C4-2B (cell line): ENCODE data around the gene TSHR.
"Not testable (repeated sequence)": the region's sequence is repeated elsewhere in the genome, so short reads cannot be mapped to it uniquely, and the experiment has no call there.

Source experiments
- H3K27ac ChIP-seq: fragments of 450-650 bp; 2 replicates; pipeline ENCODE4 v1.5.1; 2017
- CTCF ChIP-seq: fragments of 450-650 bp; conservative IDR thresholded peaks from 2 replicates; pipeline ENCODE4 v1.5.1; 2017; ENCODE audit warnings: mild to moderate bottlenecking
- ZFX ChIP-seq: fragments of 450-650 bp; IDR thresholded peaks from 2 replicates; pipeline ENCODE4 v1.6.1; 2017

TSHR gene

GRCh38 chr14:80941241-80942185 is 13.9 kb upstream of the TSHR start, which contains the start of gene CEP128:
Gene CEP128 (minus strand): TSS chr14:80941738.
- H3K27ac ChIP-seq = peak within 1 kb of the TSS; percentile 67
- TF ChIP-seq CTCF (no peak), ZFX (0 out of 2 replicates have a peak, but pooled peaks have one; percentile 30)

GRCh38 chr14:80942191-80942600 is 13.2 kb upstream of the TSHR start:
- TF ChIP-seq ZFX = no peak
- TF ChIP-seq CTCF = no peak
- peak overlapping the region; percentile 67; the same call in 1 of the 2 replicates for H3K27ac ChIP-seq

- TF ChIP-seq ZFX = no peak
- no peak for TF ChIP-seq CTCF
- H3K27ac ChIP-seq = no peak overlapping the region
These were observed 10.4 kb upstream of the TSHR start for GRCh38 chr14:80944861-80945617.

- H3K27ac ChIP-seq = no peak overlapping the region
- TF ChIP-seq CTCF (no peak), ZFX (no peak)
These were observed 9.2 kb upstream of the TSHR start for GRCh38 chr14:80946187-80946586.

- no peak for TF ChIP-seq ZFX
- TF ChIP-seq CTCF = no peak
- H3K27ac ChIP-seq = no peak overlapping the region
These were observed 8.6 kb upstream of the TSHR start for GRCh38 chr14:80946797-80947196.

GRCh38 chr14:80948291-80948690 is 7.1 kb upstream of the TSHR start:
- TF ChIP-seq CTCF (no peak), ZFX (no peak)
- no peak overlapping the region for H3K27ac ChIP-seq

- no peak for TF ChIP-seq ZFX
- no peak for TF ChIP-seq CTCF
- no peak overlapping the region for H3K27ac ChIP-seq
These were observed 3.9 kb upstream of the TSHR start for GRCh38 chr14:80951491-80951890.

GRCh38 chr14:80953211-80953610 is 2.2 kb upstream of the TSHR start:
- H3K27ac ChIP-seq = not testable (repeated sequence)
